Right lobe of liver (tissue), 6 donors: ENCODE measurements around the gene DICER1. TPM values are rescaled to one million over a fixed set of nuclear protein-coding genes. Genes with fewer than 3 reads are reported as not detected.

Experiments
- ATAC-seq, 4 donors: fragments of 200-7000 bp; cut with Tn5 transposase; one replicate each; pipeline ENCODE4 v1.9.1; 2020; ENCODE audit warnings: mild to moderate bottlenecking in 4 of 4, moderate library complexity in 4 of 4
- DNase-seq, 3 donors: peaks; one replicate each; pipeline ENCODE4 v3.0.0-alpha.2; 2020
- H3K27ac ChIP-seq, 3 donors: fragments of 200-600 bp; one replicate each; pipeline ENCODE4 v1.8.0; 2022
- H3K27me3 ChIP-seq, 2 donors: fragments of 200-600 bp; one replicate each; pipeline ENCODE4 v1.8.0; 2022
- H3K36me3 ChIP-seq, 4 donors: fragments of 200-600 bp; sonication (generic) in 1 of 4; one replicate each; pipeline versions ENCODE4 v1.5.1 to v1.8.0; 2017 to 2022; ENCODE audit warnings: control low read depth in 1 of 4
- H3K4me1 ChIP-seq, 4 donors: fragments of 200-600 bp; sonication (generic) in 1 of 4; one replicate each; pipeline versions ENCODE4 v1.5.1 to v1.8.0; 2017 to 2022; ENCODE audit warnings: control low read depth in 1 of 4
- H3K4me3 ChIP-seq, 3 donors: fragments of 200-600 bp; one replicate each; pipeline ENCODE4 v1.8.0; 2022
- H3K9me3 ChIP-seq, 4 donors: fragments of 200-600 bp; sonication (generic) in 1 of 4; one replicate each; pipeline versions ENCODE4 v1.5.1 to v1.8.0; 2017 to 2022; ENCODE audit warnings: control low read depth in 1 of 4
- POLR2A ChIP-seq: fragments of 450-650 bp; IDR thresholded peaks from one replicate; pipeline ENCODE4 v1.6.1; 2017; ENCODE audit warnings: antibody characterized with exemption, mild to moderate bottlenecking
- WGBS: methylation state at CpG from one replicate; pipeline ENCODE4 v1.1.6; 2018; ENCODE audit warnings: low coverage, low lambda C conversion rate; ENCODE audit not compliant: insufficient coverage; ENCODE audit errors: missing lambda C conversion rate; 5-methylcytosine and 5-hydroxymethylcytosine counted together
- intact Hi-C, 2 donors: fragments of 100-400 bp; cut with DNase I; formaldehyde crosslinking; loops; one replicate each; pipeline versions ENCODE4 v1.11.2 to v1.14.1; 2022
- total RNA-seq, 6 experiments: library from RNA; depleted of rRNA in 2 of 6; stranded (reverse); fragments of >200 nt in 2 of 6; fragmentation: NEBNext Ultra II Directional in 3 of 6; extraction: Animal tissue kit (Norgen Biotek cat#: 25700) in 3 of 6; gene quantifications; one replicate each; pipeline versions ENCODE4 v1.1.0 to v1.2.4, GENCODE V29; 2016 to 2023
- TF ChIP-seq, protein P1 (sequence below), 4 donors: fragments of 200-600 bp in 3 of 4; fragments of 450-650 bp in 1 of 4; IDR thresholded peaks; one replicate each; pipeline versions ENCODE4 v1.5.1 to v1.8.0; 2016 to 2022; ENCODE audit warnings: antibody characterized with exemption in 4 of 4, mild to moderate bottlenecking in 2 of 4
- donor health status: DM: no; HTN: yes; CAD: no.
- donor health status: DM: no; HTN: no; CAD: no.
- donor health status: DM: no; HTN: no; CAD: no.
- donor health status: DM: no; HTN: yes; CAD: no.
- donor health status: DM: no; HTN: yes; CAD: no.

DICER1 gene
- total RNA-seq, 6 experiments from 2014 or later = 27.6 to 47.9 (median 30.3) TPM

DNA sequence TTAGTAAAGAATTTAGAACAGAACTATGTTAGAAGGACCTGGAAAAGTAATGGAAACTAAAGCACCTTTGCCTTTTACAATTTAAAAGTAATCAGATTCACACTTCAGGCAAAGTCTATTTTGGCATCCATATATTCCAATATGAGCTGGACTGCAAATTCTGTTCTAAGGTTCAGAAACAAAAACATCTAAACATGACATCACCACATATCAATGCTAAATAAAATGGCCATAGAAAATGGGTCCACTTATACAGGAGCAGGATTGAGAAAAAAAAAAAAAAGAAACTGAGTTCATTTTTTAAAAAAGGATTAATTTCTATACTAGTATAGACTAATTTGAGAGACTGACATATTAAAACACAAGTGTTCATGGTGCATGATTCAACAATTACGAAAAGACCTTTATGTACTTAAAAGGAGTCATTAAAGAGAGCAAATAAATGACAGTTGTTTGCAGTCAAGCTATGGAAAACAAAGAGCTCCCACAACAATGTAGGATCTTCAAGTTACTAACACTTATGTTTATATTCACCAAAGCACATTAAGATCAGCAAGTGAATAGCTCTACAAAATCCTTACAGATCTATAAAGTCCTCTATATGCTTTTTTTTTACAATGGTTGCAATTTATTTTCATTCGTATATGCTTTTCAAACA lies 45.7 kb downstream of the DICER1 start:
- H3K36me3 ChIP-seq = peaks cover 0 to 81% (median 23%) of the 10 kb centered on the region in 4 donors
- WGBS = 86% methylated on average over 2 of the region's 2 CpGs

DNA sequence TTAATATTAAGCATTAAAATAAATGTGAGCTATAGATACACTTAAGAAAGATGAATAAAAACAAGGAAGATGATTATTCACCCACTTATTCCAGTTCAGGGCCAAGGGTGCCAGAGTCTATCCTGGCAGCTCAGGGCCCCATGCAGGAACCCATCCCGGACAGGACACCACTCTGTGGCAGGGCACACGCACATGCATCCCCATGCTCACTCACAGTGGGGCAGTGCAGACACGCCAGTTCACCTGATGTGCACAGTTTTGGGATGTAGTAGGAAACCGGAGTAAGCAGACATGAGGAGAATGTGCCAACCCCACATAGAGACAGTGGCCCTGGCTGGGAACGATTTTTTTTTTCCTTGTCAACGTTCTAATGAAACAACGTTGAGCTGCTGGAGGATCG lies 47.2 kb downstream of the DICER1 start:
- no peak overlapping the region for H3K27ac ChIP-seq

More for the DNA sequence above, 45.7 kb downstream of the DICER1 start:
- H3K27ac ChIP-seq = no peak overlapping the region
- no peaks in the 10 kb centered on the region for H3K27me3 ChIP-seq
- no peaks in the 10 kb centered on the region for H3K9me3 ChIP-seq
- ATAC-seq (no peak), DNase-seq (no peak)
- TF ChIP-seq, protein P1, sequence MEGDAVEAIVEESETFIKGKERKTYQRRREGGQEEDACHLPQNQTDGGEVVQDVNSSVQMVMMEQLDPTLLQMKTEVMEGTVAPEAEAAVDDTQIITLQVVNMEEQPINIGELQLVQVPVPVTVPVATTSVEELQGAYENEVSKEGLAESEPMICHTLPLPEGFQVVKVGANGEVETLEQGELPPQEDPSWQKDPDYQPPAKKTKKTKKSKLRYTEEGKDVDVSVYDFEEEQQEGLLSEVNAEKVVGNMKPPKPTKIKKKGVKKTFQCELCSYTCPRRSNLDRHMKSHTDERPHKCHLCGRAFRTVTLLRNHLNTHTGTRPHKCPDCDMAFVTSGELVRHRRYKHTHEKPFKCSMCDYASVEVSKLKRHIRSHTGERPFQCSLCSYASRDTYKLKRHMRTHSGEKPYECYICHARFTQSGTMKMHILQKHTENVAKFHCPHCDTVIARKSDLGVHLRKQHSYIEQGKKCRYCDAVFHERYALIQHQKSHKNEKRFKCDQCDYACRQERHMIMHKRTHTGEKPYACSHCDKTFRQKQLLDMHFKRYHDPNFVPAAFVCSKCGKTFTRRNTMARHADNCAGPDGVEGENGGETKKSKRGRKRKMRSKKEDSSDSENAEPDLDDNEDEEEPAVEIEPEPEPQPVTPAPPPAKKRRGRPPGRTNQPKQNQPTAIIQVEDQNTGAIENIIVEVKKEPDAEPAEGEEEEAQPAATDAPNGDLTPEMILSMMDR (IDR thresholded peaks at IDR 0.05) = no peak
- no peak for TF ChIP-seq POLR2A
- no peaks in the 10 kb centered on the region for H3K4me1 ChIP-seq
- no peak overlapping the region for H3K4me3 ChIP-seq
- intact Hi-C loops = no loop called here

DNA sequence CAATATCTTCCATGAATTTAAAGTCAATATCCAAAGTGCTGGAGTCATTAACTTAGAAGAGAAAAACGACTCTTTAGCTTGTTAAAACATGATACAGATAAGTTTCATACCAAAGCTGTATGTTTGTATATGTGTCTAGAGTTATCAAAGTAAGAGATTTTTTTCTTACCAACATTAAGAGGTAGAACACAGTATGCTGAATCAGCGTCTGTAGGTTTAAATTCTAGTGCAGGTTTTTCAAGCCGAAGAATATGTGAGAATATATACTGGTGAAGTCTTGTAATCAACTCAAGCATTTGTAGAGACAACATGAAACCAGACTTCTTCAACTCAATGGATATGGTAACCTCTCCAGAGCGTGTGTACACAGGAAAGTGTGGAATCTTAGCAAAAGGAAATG lies 49.6 kb downstream of the DICER1 start:
- no peak overlapping the region for H3K27ac ChIP-seq
- H3K4me3 ChIP-seq = no peak overlapping the region
- H3K4me1 ChIP-seq = no peaks in the 10 kb centered on the region
- H3K9me3 ChIP-seq = no peaks in the 10 kb centered on the region
- ATAC-seq (no peak), DNase-seq (no peak)
- 87% methylated on average over 4 of the region's 4 CpGs for WGBS
- peaks cover 7 to 93% (median 41%) of the 10 kb centered on the region in 4 donors for H3K36me3 ChIP-seq
- intact Hi-C loops = no loop called here
- no peaks in the 10 kb centered on the region for H3K27me3 ChIP-seq
- no peak for TF ChIP-seq POLR2A
- TF ChIP-seq, protein P1 (IDR thresholded peaks at IDR 0.05) = no peak

More for the DNA sequence above, 47.2 kb downstream of the DICER1 start:
- Histone ChIP-seq H3K4me3 (no peak overlapping the region), H3K4me1 (no peaks in the 10 kb centered on the region), H3K36me3 (peaks cover 3 to 82% (median 27%) of the 10 kb centered on the region in 4 donors), H3K27me3 (no peaks in the 10 kb centered on the region), H3K9me3 (no peaks in the 10 kb centered on the region)
- no peak for DNase-seq
- peak in 2 of 4 donors; percentile 23 to 49 for ATAC-seq
- TF ChIP-seq, protein P1 (IDR thresholded peaks at IDR 0.05) = no peak
- TF ChIP-seq POLR2A = no peak
- 95% methylated on average over 7 of the region's 8 CpGs for WGBS
- intact Hi-C loops = no loop called here

DNA sequence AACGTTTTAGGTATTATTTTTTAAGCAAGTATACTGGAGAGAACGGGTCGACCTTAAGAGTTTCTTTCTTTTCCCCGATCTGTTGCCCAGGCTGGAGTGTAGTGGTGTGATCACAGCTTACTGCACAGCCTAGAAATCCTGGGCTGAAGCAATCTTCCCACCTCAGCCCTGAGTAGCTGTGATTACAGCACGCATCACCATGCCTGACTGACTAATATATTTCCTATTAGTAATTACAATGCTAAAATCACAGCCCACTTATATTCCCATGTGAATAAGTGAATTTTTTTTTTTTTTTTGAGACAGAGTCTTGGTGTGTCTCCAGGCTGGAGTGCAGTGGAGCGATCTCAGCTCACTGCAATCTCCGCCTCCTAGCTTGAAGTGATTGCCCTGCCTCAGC lies 50.4 kb downstream of the DICER1 start:
- no peaks in the 10 kb centered on the region for H3K27me3 ChIP-seq

More for the DNA sequence above, 50.4 kb downstream of the DICER1 start:
- H3K4me3 ChIP-seq = no peak overlapping the region
- no peaks in the 10 kb centered on the region for H3K9me3 ChIP-seq
- no peaks in the 10 kb centered on the region for H3K4me1 ChIP-seq
- no peak for TF ChIP-seq POLR2A
- TF ChIP-seq, protein P1 (IDR thresholded peaks at IDR 0.05) = no peak
- 94% methylated on average over 7 of the region's 7 CpGs for WGBS
- ATAC-seq = no peak
- no peak for DNase-seq
- intact Hi-C loops = no loop called here
- H3K27ac ChIP-seq = no peak overlapping the region
- peaks cover 7 to 95% (median 44%) of the 10 kb centered on the region in 4 donors for H3K36me3 ChIP-seq
